Omental fat pad (tissue), 4 donors: Measurements from ENCODE around the gene THNSL1. TPM values are rescaled to one million over a fixed set of nuclear protein-coding genes. Genes with fewer than 3 reads are reported as not detected.

Source experiments
- ATAC-seq: fragments of 150-250 bp; one replicate; pipeline ENCODE4 v1.9.1; 2016; ENCODE audit warnings: mild to moderate bottlenecking, moderate library complexity; ENCODE audit not compliant: low FRiP score
- DNase-seq: peaks from one replicate; pipeline ENCODE4 v3.0.0-alpha.2; 2019; ENCODE audit warnings: low spot score
- total RNA-seq, 4 donors: library from RNA; depleted of rRNA; stranded (reverse); fragments of >200 nt; gene quantifications; one replicate each; pipeline ENCODE4 v1.1.0, GENCODE V29; 2016
- TF ChIP-seq, protein P1 (sequence below), 3 donors: fragments of 450-650 bp; IDR thresholded peaks; one replicate each; pipeline ENCODE4 v1.5.1; 2016 to 2017; ENCODE audit warnings: antibody characterized with exemption in 3 of 3, mild to moderate bottlenecking in 3 of 3, moderate library complexity in 2 of 3

The THNSL1 gene
- total RNA-seq, 4 donors from 2014 or later, result 0.88 to 2.2 (median 1.4) TPM

DNA sequence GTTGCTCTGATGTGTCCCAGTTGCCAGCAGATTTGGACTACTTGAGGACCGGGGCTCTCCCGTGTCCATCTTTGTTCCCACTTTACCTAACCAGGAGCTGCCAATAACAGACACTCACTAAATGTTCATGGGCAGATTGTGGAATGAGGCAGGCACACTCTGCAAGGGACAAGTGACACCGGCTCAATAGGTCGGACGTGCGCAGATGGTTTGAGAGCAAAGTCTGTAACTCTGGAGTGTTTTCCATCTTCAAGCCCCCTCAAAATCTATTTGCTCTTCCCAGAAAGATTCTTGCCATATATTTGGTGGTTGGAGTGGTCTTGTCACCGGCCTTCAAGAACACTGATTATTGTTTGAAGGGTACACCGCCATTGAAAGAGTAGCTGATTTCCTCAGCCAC, 47.2 kb downstream of the THNSL1 start:
- DNase-seq (no peak), ATAC-seq (no peak)
- TF ChIP-seq, protein P1, sequence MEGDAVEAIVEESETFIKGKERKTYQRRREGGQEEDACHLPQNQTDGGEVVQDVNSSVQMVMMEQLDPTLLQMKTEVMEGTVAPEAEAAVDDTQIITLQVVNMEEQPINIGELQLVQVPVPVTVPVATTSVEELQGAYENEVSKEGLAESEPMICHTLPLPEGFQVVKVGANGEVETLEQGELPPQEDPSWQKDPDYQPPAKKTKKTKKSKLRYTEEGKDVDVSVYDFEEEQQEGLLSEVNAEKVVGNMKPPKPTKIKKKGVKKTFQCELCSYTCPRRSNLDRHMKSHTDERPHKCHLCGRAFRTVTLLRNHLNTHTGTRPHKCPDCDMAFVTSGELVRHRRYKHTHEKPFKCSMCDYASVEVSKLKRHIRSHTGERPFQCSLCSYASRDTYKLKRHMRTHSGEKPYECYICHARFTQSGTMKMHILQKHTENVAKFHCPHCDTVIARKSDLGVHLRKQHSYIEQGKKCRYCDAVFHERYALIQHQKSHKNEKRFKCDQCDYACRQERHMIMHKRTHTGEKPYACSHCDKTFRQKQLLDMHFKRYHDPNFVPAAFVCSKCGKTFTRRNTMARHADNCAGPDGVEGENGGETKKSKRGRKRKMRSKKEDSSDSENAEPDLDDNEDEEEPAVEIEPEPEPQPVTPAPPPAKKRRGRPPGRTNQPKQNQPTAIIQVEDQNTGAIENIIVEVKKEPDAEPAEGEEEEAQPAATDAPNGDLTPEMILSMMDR (IDR thresholded peaks at IDR 0.05), result no peak

DNA sequence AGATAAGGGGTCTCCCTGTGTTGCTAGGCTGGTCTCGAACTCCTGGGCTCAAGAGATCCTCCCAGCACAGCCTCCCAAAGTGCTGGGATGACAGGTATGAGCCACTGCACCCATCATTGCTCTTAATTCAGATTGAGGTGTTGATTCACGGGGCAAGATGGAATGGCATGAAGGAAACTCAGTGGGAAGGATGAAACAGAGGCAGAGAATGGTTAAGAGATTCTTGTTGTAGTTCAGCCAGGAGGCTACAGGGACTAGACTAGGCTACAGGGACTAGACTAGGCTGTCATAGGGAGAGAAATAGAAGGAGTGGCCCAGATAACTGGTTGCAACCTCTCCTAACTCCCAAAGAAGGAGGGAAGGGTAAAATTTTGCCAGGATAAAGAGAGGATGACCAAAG, 48.0 kb downstream of the THNSL1 start:
- DNase-seq, result no peak
- TF ChIP-seq, protein P1 (IDR thresholded peaks at IDR 0.05), result no peak
- no peak for ATAC-seq

DNA sequence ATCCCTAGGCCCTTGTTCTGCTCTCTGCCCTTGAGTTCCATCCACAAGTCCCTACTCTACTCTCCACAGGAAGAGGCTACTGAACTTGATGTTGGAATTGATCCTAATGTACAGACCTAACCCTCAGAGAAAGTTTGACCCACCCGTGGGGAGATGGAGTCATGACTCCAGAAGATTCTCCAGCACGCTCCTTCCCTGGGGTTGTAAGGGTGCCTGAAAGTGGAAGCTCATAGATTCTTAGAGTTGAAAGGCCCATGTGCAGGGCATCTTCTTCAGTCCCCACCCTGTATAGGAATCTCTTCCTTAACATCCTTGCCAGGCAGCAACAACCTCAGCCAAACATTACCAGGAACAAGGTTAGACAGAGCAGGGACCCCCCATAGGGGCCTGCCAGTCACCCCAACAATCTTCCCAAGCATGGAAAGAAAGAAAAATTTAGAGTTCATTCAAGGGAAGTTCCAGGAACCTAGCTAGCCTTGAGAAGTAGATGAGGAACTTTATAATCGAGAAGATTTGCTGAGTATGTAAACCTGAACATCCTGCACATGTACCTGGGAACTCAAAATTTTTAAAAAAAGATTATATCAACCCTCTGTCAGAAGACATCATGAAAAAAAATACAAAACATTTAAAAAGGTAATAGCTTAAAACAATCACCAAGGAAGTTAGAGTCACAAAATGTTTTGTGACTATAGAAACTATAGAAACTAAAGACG, 49.5 kb downstream of the THNSL1 start:
- TF ChIP-seq, protein P1 (IDR thresholded peaks at IDR 0.05), result no peak
- DNase-seq, result no peak
- no peak for ATAC-seq

DNA sequence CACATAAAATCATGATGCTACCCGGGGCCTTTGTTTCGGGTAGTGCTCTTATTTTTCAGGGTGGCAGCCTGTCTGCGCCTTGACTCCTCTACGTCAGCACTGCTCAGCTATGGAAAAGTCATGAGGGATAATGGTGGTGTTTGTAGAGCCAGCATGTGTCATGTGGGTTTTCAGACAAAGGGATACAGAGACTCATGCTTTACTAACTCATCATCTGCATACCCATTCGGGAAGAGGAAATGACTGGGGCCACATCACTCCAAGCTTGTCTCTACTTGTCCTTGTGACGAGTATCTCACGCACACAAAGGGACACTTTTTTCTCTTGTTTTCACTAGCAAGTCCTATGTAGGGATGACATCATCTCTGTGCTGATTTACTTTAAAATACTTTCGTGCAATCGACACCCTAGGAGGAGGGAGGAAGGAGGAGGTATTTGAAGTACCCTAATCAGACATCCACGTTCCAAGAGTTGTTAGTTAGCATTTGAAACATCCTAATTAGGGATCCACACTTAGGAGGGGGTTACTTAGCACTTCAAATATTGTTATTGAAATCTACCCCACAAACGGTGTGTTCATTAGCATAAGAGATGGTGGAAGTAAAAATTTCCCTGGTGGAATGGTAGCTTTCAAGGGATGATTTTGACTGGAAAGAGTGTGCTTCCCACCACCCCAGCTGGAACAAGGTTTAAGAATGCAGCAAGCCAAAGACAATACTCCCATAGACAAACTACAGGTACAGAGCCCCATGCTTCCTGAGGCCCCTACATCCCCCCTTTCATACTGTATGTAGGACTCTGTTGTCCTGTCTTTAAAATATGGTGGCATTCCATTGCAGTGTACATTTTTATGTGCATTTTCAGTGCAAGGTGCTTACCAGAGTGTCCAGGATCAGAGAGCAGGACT, 52.0 kb downstream of the THNSL1 start:
- no peak for DNase-seq
- no peak for ATAC-seq
- TF ChIP-seq, protein P1 (IDR thresholded peaks at IDR 0.05), result no peak

DNA sequence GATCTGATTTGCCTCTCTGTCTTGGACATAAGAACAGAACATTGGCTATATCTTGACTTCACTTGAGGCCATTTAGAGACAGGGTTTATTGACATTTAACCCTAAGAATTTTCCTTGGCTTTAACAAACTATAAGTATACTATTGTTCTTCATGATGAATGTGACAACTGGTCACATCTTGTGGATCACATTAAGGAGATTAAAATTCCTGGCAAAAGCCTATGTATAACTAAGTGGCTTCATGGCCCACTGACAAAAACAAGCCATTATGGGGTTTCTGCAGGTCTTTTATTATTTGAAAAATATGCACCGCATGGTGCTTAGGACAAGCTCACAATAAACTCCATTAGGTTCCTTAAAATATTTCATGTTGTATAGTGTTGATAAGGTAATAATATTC, 54.8 kb downstream of the THNSL1 start:
- ATAC-seq, result no peak
- DNase-seq, result no peak
- TF ChIP-seq, protein P1 (IDR thresholded peaks at IDR 0.05), result no peak

DNA sequence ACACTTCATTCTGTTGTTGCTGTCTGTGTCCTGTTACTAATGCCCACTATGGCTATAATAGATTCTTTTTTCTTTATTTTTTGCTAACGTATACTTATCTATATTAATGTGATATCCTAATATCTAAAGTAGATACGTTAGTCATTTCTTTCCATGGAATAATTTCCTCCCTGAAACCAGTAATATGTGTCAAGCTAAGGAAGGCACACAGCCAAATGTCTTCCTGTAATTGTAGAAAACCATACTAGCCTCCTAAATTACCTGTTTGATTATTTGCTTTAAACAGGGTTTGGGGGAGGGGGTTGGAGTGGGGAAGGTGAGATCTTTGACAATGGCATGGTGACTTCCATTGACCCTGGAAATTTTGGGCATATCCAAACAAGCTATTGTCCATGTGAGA, 56.4 kb downstream of the THNSL1 start:
- DNase-seq (no peak), ATAC-seq (no peak)
- TF ChIP-seq, protein P1 (IDR thresholded peaks at IDR 0.05), result no peak
